CD4-positive, alpha-beta T cell treated with Interferon gamma for 1 hour (primary cell): ENCODE data around the gene CRYBG1.

Experiments used
- DNase-seq: peaks from one replicate; pipeline ENCODE4 v3.0.0-alpha.2; 2020

CRYBG1 gene

DNA sequence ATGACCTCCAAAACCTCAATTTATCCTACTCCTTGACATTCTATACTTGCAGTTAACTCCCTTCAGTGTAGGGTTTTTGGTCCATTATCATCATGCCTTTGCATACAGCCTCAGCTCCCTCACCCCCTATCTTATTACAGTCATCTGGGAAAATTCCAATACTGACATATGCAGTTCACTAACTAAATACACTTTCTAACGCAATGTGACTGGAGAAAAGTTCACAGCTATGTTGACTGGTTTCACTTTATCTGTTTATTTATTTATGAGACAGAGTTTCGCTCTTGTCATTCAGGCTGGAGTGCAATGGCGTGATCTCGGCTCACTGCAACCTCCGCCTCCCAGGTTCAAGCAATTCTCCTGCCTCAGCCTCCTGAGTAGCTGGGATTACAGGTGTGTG, 64.9 kb downstream of the CRYBG1 start:
- DNase-seq, result no peak

- no peak for DNase-seq
Measured at GRCh38 chr6:106426250-106426970, 65.9 kb downstream of the CRYBG1 start.

DNA sequence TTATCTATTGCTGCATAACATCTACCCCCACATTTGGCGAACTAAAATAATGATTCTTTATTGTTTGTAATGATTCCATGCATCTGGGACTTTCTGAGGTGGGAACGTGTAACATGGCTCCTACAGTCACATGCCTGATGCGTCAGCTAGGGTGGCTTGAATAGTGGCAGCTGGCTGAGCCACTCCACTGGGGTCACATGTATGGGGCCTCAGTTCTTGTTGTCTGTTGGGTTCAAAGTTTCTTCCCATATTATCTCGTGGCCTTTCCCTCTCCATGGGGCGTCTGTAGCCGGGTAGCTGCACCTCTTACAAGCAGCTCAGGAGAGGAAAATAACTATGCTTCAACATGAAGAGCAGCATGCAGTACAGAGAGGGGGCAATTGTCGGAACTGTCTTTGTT, 69.9 kb downstream of the CRYBG1 start:
- DNase-seq, result no peak

GRCh38 chr6:106431405-106431804, 70.9 kb downstream of the CRYBG1 start:
- no peak for DNase-seq

- DNase-seq, result no peak
Measured at GRCh38 chr6:106431972-106432371, 71.5 kb downstream of the CRYBG1 start.

- no peak for DNase-seq
Measured at GRCh38 chr6:106434530-106434929, 74.0 kb downstream of the CRYBG1 start.

- DNase-seq, result no peak
Measured at GRCh38 chr6:106439459-106439858, 78.9 kb downstream of the CRYBG1 start.

DNA sequence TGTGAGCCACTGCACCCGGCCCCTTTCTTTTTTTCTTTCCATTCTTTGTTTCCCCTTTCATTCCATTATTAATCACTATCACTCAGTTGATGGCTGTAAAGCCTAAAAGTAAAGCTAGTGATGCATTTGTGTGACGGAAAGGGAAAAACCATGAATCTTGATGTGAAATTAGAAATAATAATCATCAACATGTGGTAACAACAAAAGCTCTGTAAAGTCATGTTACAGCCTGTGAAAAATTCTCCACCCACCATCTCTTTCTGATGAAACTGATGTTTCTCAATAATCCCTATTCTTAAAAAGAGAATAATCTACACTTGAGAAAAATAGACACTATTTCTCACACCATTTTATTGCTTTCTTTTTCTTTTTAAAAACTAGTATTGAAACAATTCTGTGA, 80.0 kb downstream of the CRYBG1 start:
- no peak for DNase-seq

- DNase-seq, result no peak
Measured at GRCh38 chr6:106442395-106442794, 81.9 kb downstream of the CRYBG1 start.

DNA sequence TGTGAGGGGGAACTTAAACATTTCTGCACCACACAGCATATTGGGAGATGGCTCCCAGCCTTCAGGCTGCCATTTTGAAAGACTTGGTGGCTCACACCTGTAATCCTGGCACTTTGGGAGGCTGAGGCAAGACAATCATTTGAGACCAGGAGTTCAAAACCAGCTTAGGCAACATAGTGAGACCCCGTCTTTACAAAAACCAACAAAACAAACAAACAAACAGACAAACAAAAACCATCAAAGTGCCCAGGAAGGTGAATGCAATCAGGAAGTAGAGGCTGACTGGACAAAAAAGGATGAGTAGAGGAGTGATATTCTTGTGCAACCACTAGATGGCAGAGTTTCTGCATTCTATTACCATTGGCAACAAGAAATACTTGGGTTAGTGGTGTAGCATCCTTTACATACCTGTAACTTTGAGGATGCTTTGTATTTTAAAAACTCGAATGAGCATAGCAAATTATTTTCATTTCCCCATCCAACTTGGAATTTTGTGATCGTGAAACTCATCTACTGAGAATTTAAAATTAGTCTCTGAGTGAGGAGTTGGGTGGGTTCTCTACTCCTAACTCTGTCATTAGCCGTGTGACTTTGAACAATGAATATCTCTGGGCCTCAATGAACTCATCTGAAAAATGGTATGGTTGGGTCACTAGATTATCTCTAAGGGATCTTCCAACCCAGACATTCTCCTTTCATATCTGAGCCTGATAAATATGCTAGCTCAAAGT, 84.4 kb downstream of the CRYBG1 start:
- DNase-seq, result no peak

DNA sequence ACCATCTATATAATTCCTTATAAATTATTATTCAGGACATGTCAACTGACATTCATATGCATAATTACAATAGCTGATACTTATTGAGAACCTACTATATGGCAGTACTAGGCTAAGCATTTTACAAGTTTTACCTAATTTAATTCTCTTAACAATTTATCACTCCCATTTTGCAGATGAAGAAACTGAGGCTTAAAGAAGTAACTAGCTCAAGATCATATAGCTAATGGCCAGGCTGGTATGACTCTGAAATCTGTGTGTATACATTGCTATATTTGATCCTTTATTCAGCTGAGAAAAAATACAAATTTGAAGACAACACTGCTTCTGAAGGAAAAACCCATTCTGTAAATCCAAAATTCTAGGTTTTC, 85.0 kb downstream of the CRYBG1 start:
- DNase-seq, result no peak

GRCh38 chr6:106446287-106446885, 85.9 kb downstream of the CRYBG1 start:
- DNase-seq, result no peak

GRCh38 chr6:106446983-106447382, 86.5 kb downstream of the CRYBG1 start:
- DNase-seq, result no peak

GRCh38 chr6:106448000-106448426, 87.5 kb downstream of the CRYBG1 start:
- peak; percentile 28 for DNase-seq

DNA sequence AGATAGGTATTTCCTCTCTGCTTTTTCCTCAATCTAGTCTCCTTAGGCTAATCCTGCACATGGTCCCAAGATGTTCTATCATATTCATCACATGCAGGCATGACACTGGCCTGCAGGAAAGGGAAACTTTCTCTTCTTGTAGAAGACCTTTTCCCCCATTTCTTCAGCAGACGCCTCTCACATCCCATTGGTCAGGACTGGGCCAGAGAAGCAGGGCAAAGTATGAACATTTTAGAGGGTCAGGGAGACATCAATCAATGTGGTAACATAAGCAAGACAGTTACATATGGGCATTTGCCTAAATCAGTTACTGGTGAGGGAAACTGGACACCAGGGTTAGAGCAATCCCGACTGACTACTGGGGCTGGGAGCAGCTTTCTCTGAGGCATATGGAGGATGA, 90.1 kb downstream of the CRYBG1 start:
- DNase-seq, result no peak

DNA sequence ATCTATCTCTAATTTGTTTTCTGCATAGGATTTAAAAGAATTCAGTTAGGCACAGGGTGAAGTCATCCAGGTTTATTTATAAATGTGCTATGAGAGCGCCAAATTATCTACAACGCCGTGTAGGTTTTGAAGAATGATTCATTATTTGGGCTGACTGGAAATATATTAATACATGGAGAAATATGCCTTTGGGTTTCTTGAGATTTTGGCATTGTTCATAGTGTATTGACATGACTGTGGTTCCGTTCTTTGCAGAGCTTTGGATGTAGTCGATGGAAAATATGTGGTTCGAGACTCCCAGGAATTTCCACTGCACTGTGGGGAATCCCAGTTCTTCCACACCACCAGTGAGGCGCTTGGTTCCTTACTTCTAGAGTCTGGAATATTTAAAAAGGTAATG, 90.9 kb downstream of the CRYBG1 start:
- no peak for DNase-seq

- no peak for DNase-seq
Measured at GRCh38 chr6:106452628-106453027, 92.1 kb downstream of the CRYBG1 start.

DNA sequence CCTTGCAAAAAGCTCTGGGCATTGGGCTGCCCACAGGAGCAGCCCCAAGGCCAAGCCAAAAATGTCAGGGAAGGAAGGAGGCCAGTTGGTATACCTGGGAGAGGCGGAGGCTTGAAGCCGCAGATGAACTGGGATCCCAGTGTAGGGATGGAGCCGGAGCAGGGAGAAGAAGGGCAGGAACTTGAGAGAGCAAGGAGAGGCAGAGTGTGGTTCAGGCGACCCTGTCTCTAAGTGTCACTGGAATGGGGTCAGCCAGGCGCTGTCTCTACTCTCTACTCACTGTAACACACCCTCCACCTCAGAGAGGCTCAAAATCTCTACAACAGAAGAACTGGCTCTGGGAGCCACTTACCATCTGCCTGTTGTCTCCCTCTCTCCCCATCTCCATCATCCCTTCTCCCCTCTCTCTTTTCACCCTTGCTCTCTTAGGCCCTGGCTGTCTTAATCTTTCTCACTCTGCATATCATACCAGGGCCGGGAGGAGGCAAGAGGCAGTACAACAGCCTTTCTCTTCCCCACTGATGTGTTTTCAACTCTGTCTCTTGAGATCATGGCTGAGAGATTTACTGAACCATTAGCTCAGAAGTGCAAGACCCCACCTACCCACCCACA, 93.3 kb downstream of the CRYBG1 start:
- no peak for DNase-seq

GRCh38 chr6:106456756-106457155, 96.2 kb downstream of the CRYBG1 start:
- DNase-seq, result no peak

DNA sequence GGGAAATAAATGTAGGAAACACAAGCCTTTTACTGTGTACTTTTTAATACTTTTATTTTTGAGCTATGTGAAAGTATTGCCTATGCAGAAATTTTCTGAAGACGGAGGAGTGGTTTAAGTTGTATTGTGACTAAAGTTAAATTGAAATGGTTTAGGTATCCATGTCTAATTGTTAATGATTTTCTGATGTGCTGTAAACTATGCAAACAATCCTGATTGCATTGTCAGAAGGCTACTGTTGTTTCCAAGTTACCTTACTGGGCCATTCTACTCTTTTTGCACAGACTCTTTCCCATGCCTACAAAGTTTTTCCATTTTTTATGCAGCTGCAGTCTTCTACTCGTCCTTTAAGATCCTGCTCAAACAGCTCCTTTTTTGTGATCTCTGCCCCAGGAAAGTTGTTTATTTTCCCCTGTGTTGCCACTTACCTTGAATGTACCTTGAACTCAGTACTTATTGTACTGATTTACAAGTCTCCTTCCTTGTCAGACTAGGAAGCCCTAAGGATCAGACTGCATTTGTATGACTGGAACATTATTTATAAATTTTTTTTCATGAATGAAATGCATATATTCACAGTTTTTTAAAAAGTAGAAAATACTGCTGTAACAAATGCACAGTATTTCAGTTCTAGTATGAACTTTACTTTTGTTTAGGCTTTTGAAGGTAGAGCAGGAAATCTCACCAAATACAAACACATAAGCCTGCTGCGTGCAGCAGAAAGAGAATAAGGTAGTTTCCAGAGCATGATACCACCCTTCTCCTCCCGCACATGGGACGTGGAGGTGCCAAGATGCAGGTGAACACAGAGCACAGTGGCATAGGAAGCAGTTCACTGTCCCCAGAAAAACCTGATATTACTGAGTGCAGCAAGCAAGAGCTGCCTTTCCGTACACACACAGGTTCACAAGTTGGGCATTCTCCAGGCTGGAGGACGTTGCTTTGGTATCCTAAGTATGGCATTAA, 97.8 kb downstream of the CRYBG1 start:
- DNase-seq, result no peak

GRCh38 chr6:106460481-106460880, 100.0 kb downstream of the CRYBG1 start:
- DNase-seq, result no peak

DNA sequence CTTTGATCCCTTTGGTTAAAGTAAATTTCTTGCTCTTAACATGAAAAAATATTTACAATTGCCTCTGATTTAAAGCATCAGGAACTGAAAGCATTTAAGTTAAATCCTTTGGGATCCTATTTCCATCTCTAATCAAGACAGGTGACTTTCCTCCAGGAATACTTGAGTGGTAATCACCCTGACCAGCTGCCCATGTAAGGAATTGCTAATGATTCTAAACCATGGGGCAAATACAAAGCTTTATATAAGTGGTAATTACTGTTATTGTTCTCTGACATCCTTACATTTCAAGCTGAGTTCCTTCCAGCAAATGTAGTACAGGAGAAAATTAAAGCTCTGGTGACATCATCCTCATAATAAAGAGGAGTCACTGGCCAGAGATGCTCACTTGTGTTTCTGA, 100.6 kb downstream of the CRYBG1 start:
- no peak for DNase-seq
